Neuronal stem cell (in vitro differentiated cells): ENCODE data around the gene TUBG2.

Source experiments
- DNase-seq: peaks from one replicate; pipeline ENCODE4 v3.0.0-alpha.2; 2013; ENCODE audit warnings: low spot score
- H2AFZ ChIP-seq: one replicate; pipeline ENCODE4 v1.6.1; 2013; ENCODE audit warnings: mild to moderate bottlenecking, low read length, inconsistent platforms
- H2AK5ac ChIP-seq: 2 replicates; pipeline ENCODE4 v1.6.1; 2013; ENCODE audit warnings: low read depth, mild to moderate bottlenecking, inconsistent platforms, low read length, moderate library complexity, mixed read lengths
- H2BK120ac ChIP-seq: 2 replicates; pipeline ENCODE4 v1.6.1; 2013; ENCODE audit warnings: low read depth, mild to moderate bottlenecking, inconsistent platforms, low read length, moderate library complexity, mixed read lengths
- H2BK12ac ChIP-seq: one replicate; pipeline ENCODE4 v1.6.1; 2013; ENCODE audit warnings: low read length, inconsistent platforms
- H2BK15ac ChIP-seq: 2 replicates; pipeline ENCODE4 v1.6.1; 2013; ENCODE audit warnings: mild to moderate bottlenecking, low read length, inconsistent platforms, mixed read lengths
- H2BK5ac ChIP-seq: one replicate; pipeline ENCODE4 v1.6.1; 2013; ENCODE audit warnings: inconsistent platforms, mild to moderate bottlenecking, low read length, moderate library complexity
- H3K14ac ChIP-seq: one replicate; pipeline ENCODE4 v1.6.1; 2013; ENCODE audit warnings: low read length, inconsistent platforms
- H3K18ac ChIP-seq: 2 replicates; pipeline ENCODE4 v1.6.1; 2013; ENCODE audit warnings: low read length, inconsistent platforms
- H3K23ac ChIP-seq: 2 replicates; pipeline ENCODE4 v1.6.1; 2013; ENCODE audit warnings: low read depth, mild to moderate bottlenecking, mixed read lengths, low read length, inconsistent platforms; ENCODE audit not compliant: poor library complexity
- H3K27ac ChIP-seq: replicated peaks from 3 replicates; pipeline ENCODE4 v1.5.1; 2013; ENCODE audit warnings: low read length, inconsistent platforms
- H3K27me3 ChIP-seq, 3 experiments: 2 replicates each; pipeline ENCODE4 v1.6.1; 2013; ENCODE audit warnings: low read length in 3 of 3, mild to moderate bottlenecking in 2 of 3, inconsistent platforms in 1 of 3, low read depth in 1 of 3, mixed read lengths in 1 of 3, moderate library complexity in 1 of 3; ENCODE audit not compliant: control insufficient read depth in 3 of 3, insufficient read depth in 3 of 3
- H3K36me3 ChIP-seq, 2 donors: replicated peaks in 1 of 2; 2 replicates each; pipeline ENCODE4 v1.6.1; 2013; ENCODE audit warnings: low read length in 2 of 2; ENCODE audit not compliant: control insufficient read depth in 2 of 2, insufficient read depth in 2 of 2
- H3K4ac ChIP-seq: 2 replicates; pipeline ENCODE4 v1.6.1; 2013; ENCODE audit warnings: inconsistent platforms, mild to moderate bottlenecking, low read length, moderate library complexity
- H3K4me1 ChIP-seq, 2 donors: 1 replicate in 1 of 2; 2 replicates in 1 of 2; pipeline ENCODE4 v1.6.1; 2013; ENCODE audit warnings: low read length in 2 of 2, low read depth in 1 of 2; ENCODE audit not compliant: control insufficient read depth in 2 of 2, insufficient read depth in 1 of 2
- H3K4me2 ChIP-seq: one replicate; pipeline ENCODE4 v1.6.1; 2013; ENCODE audit warnings: mild to moderate bottlenecking, low read length, inconsistent platforms; ENCODE audit not compliant: insufficient read depth, poor library complexity, severe bottlenecking
- H3K4me3 ChIP-seq, 2 donors: 2 replicates each; pipeline ENCODE4 v1.5.1; 2013; ENCODE audit warnings: low read length in 2 of 2, mild to moderate bottlenecking in 2 of 2, inconsistent platforms in 1 of 2, moderate library complexity in 1 of 2
- H3K79me1 ChIP-seq: one replicate; pipeline ENCODE4 v1.6.1; 2013; ENCODE audit warnings: low read depth, mild to moderate bottlenecking, inconsistent platforms, low read length, moderate library complexity
- H3K9ac ChIP-seq: one replicate; pipeline ENCODE4 v1.6.1; 2013; ENCODE audit warnings: mild to moderate bottlenecking, low read depth, low read length, inconsistent platforms; ENCODE audit not compliant: poor library complexity
- H3K9me3 ChIP-seq, 2 donors: replicated peaks in 1 of 2; 2 replicates each; pipeline versions ENCODE3 to v1.6.1; 2013; ENCODE audit warnings: low read length in 2 of 2, mild to moderate bottlenecking in 2 of 2, inconsistent platforms in 1 of 2, low read depth in 1 of 2, mixed read lengths in 1 of 2, moderate library complexity in 1 of 2; ENCODE audit not compliant: control insufficient read depth in 2 of 2, insufficient read depth in 1 of 2
- H4K8ac ChIP-seq: one replicate; pipeline ENCODE4 v1.6.1; 2013; ENCODE audit warnings: low read depth, mild to moderate bottlenecking, inconsistent platforms, low read length, moderate library complexity
- H4K91ac ChIP-seq: one replicate; pipeline ENCODE4 v1.6.1; 2013; ENCODE audit warnings: low read length, low read depth, mild to moderate bottlenecking, inconsistent platforms; ENCODE audit not compliant: poor library complexity
- WGBS, 2 donors: extraction: QIAGEN DNeasy Blood & Tissue Kit; methylation state at CpG; one replicate each; pipeline ENCODE4 v1.1.7; 2013; ENCODE audit warnings: missing lambda C conversion rate in 2 of 2, mixed read lengths in 1 of 2; ENCODE audit not compliant: insufficient read length in 2 of 2, insufficient replicate concordance in 1 of 2; ENCODE audit errors: extremely low coverage in 2 of 2; 5-methylcytosine and 5-hydroxymethylcytosine counted together

TUBG2 gene

GRCh38 chr17:42680331-42680808 is 21.3 kb downstream of the TUBG2 start:
- Histone ChIP-seq H2BK120ac (peak overlapping the region; percentile 99), H4K8ac (peak overlapping the region; percentile 100), H2BK12ac (peak overlapping the region; percentile 100), H3K27me3 (peaks cover 0 to 16% (median 5%) of the 10 kb centered on the region in 3 experiments), H3K9ac (no peak overlapping the region), H3K27ac (no peak overlapping the region), H3K9me3 (no peaks in the 10 kb centered on the region), H2BK5ac (peak overlapping the region; percentile 98), H2AK5ac (peak overlapping the region; percentile 99), H2AFZ (peak overlapping the region; percentile 92), H4K91ac (no peak overlapping the region), H3K4ac (peak overlapping the region; percentile 99), H2BK15ac (peak overlapping the region; percentile 100), H3K23ac (peak overlapping the region; percentile 94), H3K4me3 (peak overlapping the region in 1 of 2 donors; percentile 54), H3K14ac (peak overlapping the region; percentile 79), H3K18ac (peak overlapping the region; percentile 99), H3K36me3 (peaks cover 6 to 14% of the 10 kb centered on the region in 2 donors), H3K79me1 (peaks cover 11% of the 10 kb centered on the region), H3K4me2 (no peak overlapping the region), H3K4me1 (peaks cover 25 to 34% of the 10 kb centered on the region in 2 donors)
- no peak for DNase-seq
- WGBS, 2 donors, result no CpG with 5 or more reads among the region's 20 CpGs

GRCh38 chr17:42681976-42682721 is 23.1 kb downstream of the TUBG2 start, which contains the start of gene CNTNAP1:
CNTNAP1 (plus strand) TSS chr17:42682531; CDS start chr17:42682830, 299 bp downstream.
- peak within 1 kb of the TSS; percentile 44 for H3K23ac ChIP-seq
- WGBS, 2 donors, result 100% methylated on average over 1 of the region's 22 CpGs; no CpG with 5 or more reads in 1 of the 2 donors
- H3K9ac ChIP-seq, result peak within 1 kb of the TSS; percentile 85
- H2BK5ac ChIP-seq, result peak within 1 kb of the TSS; percentile 94
- H2BK15ac ChIP-seq, result peak within 1 kb of the TSS; percentile 100
- H3K27me3 ChIP-seq, result peaks cover 0 to 6% (median 0%) of the 10 kb centered on the region in 3 experiments
- H2BK12ac ChIP-seq, result peak within 1 kb of the TSS; percentile 60
- H4K8ac ChIP-seq, result no peak within 1 kb of the TSS
- peak; percentile 66 for DNase-seq
- H3K9me3 ChIP-seq, result no peaks in the 10 kb centered on the region
- peak within 1 kb of the TSS; percentile 91 for H2AK5ac ChIP-seq
- H4K91ac ChIP-seq, result no peak within 1 kb of the TSS
- H3K4me3 ChIP-seq, result peak within 1 kb of the TSS; percentile 80 to 85
- peaks cover 21 to 29% of the 10 kb centered on the region in 2 donors for H3K4me1 ChIP-seq
- H3K36me3 ChIP-seq, result peaks cover 14 to 32% of the 10 kb centered on the region in 2 donors
- H3K4ac ChIP-seq, result no peak within 1 kb of the TSS
- H3K18ac ChIP-seq, result peak within 1 kb of the TSS; percentile 99
- H3K27ac ChIP-seq, result peak within 1 kb of the TSS; percentile 79
- H3K4me2 ChIP-seq, result peak within 1 kb of the TSS; percentile 92
- H3K79me1 ChIP-seq, result peaks cover 1% of the 10 kb centered on the region
- H2AFZ ChIP-seq, result peak within 1 kb of the TSS; percentile 95
- peak within 1 kb of the TSS; percentile 96 for H2BK120ac ChIP-seq
- peak within 1 kb of the TSS; percentile 92 for H3K14ac ChIP-seq

DNA sequence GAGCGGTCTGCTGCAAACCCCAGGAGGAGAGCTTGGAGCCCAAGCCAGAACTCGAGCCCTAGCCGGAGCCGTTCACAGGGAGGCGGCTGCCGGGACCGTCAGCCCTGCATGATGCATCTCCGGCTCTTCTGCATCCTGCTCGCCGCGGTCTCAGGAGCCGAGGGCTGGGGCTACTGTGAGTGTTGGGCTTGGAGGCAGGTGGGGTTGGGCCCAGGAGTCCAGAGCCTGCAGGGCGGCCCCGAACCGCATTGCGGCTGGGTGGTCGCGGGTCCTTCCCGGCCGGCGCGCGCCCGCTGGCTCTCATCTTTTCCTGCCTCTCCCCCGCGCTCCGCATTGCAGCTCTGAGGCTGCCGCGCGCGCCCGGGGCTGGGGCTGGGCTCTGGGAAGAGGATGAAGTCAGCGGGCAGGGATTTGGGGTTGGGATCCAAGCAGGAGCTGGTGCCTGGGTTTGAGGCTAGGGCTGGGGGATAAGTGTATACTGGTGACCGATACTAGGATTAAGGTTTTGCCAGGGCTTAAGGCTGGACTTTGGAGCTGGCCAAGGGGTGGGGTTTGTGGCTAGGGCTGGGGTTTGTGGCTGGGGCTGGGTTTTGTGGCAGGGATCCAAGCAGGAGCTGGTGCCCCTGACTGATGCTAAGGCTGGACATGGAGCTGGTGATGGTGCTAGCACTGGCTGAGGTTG is 23.8 kb downstream of the TUBG2 start:
- H2BK12ac ChIP-seq, result peak overlapping the region; percentile 60
- peak overlapping the region; percentile 80 to 85 for H3K4me3 ChIP-seq
- peak overlapping the region; percentile 92 for H3K4me2 ChIP-seq
- H2BK5ac ChIP-seq, result peak overlapping the region; percentile 94
- peak overlapping the region; percentile 85 for H3K9ac ChIP-seq
- H3K79me1 ChIP-seq, result peaks cover 1% of the 10 kb centered on the region
- peak overlapping the region; percentile 91 for H2AK5ac ChIP-seq
- peak overlapping the region; percentile 95 for H2AFZ ChIP-seq
- peaks cover 15 to 24% of the 10 kb centered on the region in 2 donors for H3K4me1 ChIP-seq
- DNase-seq, result no peak
- H3K27me3 ChIP-seq, result peaks cover 0 to 6% (median 0%) of the 10 kb centered on the region in 3 experiments
- H4K8ac ChIP-seq, result no peak overlapping the region
- peak overlapping the region; percentile 100 for H2BK15ac ChIP-seq
- H3K18ac ChIP-seq, result peak overlapping the region; percentile 99
- no peak overlapping the region for H3K4ac ChIP-seq
- H3K23ac ChIP-seq, result no peak overlapping the region
- H4K91ac ChIP-seq, result no peak overlapping the region
- H3K9me3 ChIP-seq, result no peaks in the 10 kb centered on the region
- peak overlapping the region; percentile 92 for H3K14ac ChIP-seq
- peak overlapping the region; percentile 79 for H3K27ac ChIP-seq
- H3K36me3 ChIP-seq, result peaks cover 18 to 39% of the 10 kb centered on the region in 2 donors
- WGBS, 2 donors, result no CpG with 5 or more reads among the region's 34 CpGs
- peak overlapping the region; percentile 75 for H2BK120ac ChIP-seq
